ENCODE measurements around the gene LBR.

The LBR gene

DNA sequence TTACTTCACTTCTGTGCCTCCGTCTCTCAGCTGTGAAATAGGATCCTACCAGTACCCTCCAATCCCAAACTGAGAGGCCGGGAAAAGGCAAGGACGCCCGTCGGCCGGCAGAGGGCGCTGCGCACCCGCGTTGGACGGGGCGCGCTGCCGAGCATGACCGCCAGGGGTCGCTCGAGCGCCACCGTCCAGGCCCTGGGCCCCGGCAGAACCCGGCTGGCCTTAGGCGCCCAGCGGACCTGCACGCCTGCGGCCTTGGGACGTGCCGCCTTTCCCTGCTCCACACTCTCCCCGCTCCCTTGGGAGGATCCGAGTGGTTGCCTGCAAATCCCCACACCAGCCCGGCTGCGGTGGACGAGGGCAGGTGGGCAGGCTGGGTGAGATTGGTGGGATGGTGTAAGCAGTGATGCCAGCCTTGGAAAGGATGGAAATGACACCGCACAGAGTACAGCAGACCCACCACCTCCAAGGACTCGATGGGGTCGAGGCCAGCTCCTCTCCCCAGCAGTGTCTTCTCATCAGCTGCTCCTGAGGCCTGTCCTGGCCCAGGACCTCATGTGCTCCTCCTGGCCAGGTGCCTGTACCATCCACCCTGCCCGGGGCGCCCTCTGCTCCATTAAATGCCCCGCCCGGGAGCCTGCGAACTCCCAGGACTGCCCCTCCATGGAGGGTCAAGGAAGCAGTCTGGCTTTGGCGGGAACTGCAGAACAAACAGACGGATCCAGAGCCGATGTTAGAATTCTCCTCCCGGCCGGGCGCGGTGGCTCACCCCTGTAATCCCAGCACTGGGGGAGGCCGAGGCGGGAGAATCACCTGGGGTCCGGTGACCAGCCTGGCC lies 47.4 kb upstream of the LBR start (continued):
- TF ChIP-seq, protein P1, sequence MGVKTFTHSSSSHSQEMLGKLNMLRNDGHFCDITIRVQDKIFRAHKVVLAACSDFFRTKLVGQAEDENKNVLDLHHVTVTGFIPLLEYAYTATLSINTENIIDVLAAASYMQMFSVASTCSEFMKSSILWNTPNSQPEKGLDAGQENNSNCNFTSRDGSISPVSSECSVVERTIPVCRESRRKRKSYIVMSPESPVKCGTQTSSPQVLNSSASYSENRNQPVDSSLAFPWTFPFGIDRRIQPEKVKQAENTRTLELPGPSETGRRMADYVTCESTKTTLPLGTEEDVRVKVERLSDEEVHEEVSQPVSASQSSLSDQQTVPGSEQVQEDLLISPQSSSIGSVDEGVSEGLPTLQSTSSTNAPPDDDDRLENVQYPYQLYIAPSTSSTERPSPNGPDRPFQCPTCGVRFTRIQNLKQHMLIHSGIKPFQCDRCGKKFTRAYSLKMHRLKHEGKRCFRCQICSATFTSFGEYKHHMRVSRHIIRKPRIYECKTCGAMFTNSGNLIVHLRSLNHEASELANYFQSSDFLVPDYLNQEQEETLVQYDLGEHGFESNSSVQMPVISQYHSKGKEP (tag by site-specific recombination; IDR thresholded peaks at IDR 0.05): peak; percentile 87; the same call in 1 of the 2 replicates
- TF ChIP-seq ZSCAN4 (tag by site-specific recombination; IDR thresholded peaks at IDR 0.05): 0 out of 2 replicates have a peak, but pooled peaks have one; percentile 35
- no peak for TF ChIP-seq TCF7L2 (IDR thresholded peaks at IDR 0.05; ENCODE audit: borderline replicate concordance, low read depth, low read length)
- no peak; the same call in 1 of the 2 replicates for TF ChIP-seq ZNF133 (tag by site-specific recombination; IDR thresholded peaks at IDR 0.05)
- peak; percentile 92; the same call in 1 of the 2 replicates for TF ChIP-seq ZNF184 (tag by site-specific recombination; IDR thresholded peaks at IDR 0.05)
- TF ChIP-seq EGR2 (tag by site-specific recombination; IDR thresholded peaks at IDR 0.05; ENCODE audit: low read depth): no peak
- TF ChIP-seq ZNF354C (tag by site-specific recombination; IDR thresholded peaks at IDR 0.05; ENCODE audit: borderline replicate concordance, low read depth): no peak
- 0 out of 2 replicates have a peak, but pooled peaks have one; percentile 47 for TF ChIP-seq ZNF37A (tag by site-specific recombination; IDR thresholded peaks at IDR 0.05)
- peak; percentile 96 for TF ChIP-seq ZNF692 (tag by site-specific recombination; IDR thresholded peaks at IDR 0.05)
- no peak for TF ChIP-seq ZNF169 (tag by site-specific recombination; IDR thresholded peaks at IDR 0.05)
- 0 out of 2 replicates have a peak, but pooled peaks have one; percentile 4 for TF ChIP-seq ZNF585B (tag by site-specific recombination; IDR thresholded peaks at IDR 0.05)
- no peak for TF ChIP-seq KLF16 (tag by site-specific recombination; IDR thresholded peaks at IDR 0.05)
- TF ChIP-seq HOXD13 (CRISPR knock-in tag; IDR thresholded peaks at IDR 0.05; ENCODE audit: borderline replicate concordance): no peak
- no peak for TF ChIP-seq ZNF23 (tag by site-specific recombination; IDR thresholded peaks at IDR 0.05; ENCODE audit: borderline replicate concordance)
- peak; percentile 99 for TF ChIP-seq ZNF660 (tag by site-specific recombination; IDR thresholded peaks at IDR 0.05)
- no peak for TF ChIP-seq ZBTB1 (tag by site-specific recombination; IDR thresholded peaks at IDR 0.05)
- TF ChIP-seq, protein P2, sequence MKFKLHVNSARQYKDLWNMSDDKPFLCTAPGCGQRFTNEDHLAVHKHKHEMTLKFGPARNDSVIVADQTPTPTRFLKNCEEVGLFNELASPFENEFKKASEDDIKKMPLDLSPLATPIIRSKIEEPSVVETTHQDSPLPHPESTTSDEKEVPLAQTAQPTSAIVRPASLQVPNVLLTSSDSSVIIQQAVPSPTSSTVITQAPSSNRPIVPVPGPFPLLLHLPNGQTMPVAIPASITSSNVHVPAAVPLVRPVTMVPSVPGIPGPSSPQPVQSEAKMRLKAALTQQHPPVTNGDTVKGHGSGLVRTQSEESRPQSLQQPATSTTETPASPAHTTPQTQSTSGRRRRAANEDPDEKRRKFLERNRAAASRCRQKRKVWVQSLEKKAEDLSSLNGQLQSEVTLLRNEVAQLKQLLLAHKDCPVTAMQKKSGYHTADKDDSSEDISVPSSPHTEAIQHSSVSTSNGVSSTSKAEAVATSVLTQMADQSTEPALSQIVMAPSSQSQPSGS (tag by site-specific recombination; IDR thresholded peaks at IDR 0.05; ENCODE audit: low read depth): no peak
- TF ChIP-seq, protein P3, sequence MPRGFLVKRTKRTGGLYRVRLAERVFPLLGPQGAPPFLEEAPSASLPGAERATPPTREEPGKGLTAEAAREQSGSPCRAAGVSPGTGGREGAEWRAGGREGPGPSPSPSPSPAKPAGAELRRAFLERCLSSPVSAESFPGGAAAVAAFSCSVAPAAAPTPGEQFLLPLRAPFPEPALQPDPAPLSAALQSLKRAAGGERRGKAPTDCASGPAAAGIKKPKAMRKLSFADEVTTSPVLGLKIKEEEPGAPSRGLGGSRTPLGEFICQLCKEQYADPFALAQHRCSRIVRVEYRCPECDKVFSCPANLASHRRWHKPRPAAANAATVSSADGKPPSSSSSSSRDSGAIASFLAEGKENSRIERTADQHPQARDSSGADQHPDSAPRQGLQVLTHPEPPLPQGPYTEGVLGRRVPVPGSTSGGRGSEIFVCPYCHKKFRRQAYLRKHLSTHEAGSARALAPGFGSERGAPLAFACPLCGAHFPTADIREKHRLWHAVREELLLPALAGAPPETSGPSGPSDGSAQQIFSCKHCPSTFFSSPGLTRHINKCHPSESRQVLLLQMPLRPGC (tag by site-specific recombination; IDR thresholded peaks at IDR 0.05): peak; percentile 67; the same call in 1 of the 2 replicates
- peak; percentile 80 for TF ChIP-seq SCRT2 (tag by site-specific recombination; IDR thresholded peaks at IDR 0.05)
- no peak for TF ChIP-seq ZNF311 (tag by site-specific recombination; IDR thresholded peaks at IDR 0.05; ENCODE audit: borderline replicate concordance)
- TF ChIP-seq ZNF624 (tag by site-specific recombination; IDR thresholded peaks at IDR 0.05): no peak
- TF ChIP-seq ZNF221 (tag by site-specific recombination; IDR thresholded peaks at IDR 0.05; ENCODE audit: borderline replicate concordance): no peak
- TF ChIP-seq ZFP41 (tag by site-specific recombination; IDR thresholded peaks at IDR 0.05; ENCODE audit: borderline replicate concordance): no peak
- TF ChIP-seq ZNF366 (tag by site-specific recombination; conservative IDR thresholded peaks at IDR 0.05): no peak; the same call in 1 of the 2 replicates
- peak; percentile 44 for TF ChIP-seq KLF1 (tag by site-specific recombination; IDR thresholded peaks at IDR 0.05)
- no peak for TF ChIP-seq ZNF214 (tag by site-specific recombination; IDR thresholded peaks at IDR 0.05; ENCODE audit: borderline replicate concordance)

All from HEK293 (cell line).